Measurements from ENCODE around the gene DDX41.

GRCh38 chr5:177523711-177524538 is 7.2 kb upstream of the DDX41 start:
- TF ChIP-seq CTCF (IDR thresholded peaks at IDR 0.05) (no peak), POLR2AphosphoS5 (IDR thresholded peaks at IDR 0.05) (no peak), EP300 (IDR thresholded peaks at IDR 0.05) (no peak), POLR2A (IDR thresholded peaks at IDR 0.05) (no peak)
